IMR-90 (cell line): ENCODE results near the gene ITGA5. TPM values are rescaled to one million over a fixed set of nuclear protein-coding genes. Genes with fewer than 3 reads are reported as not detected.

Experiments used
- polyA plus RNA-seq, 3 experiments: library from polyadenylated mRNA; depleted of rRNA; stranded (reverse); fragments of >200 nt; gene quantifications; 2 replicates each; pipeline ENCODE4 v1.2.3, GENCODE V29; 2012; ENCODE audit warnings: low replicate concordance in 1 of 3
- total RNA-seq: library from RNA; depleted of rRNA; stranded (reverse); fragments of >200 nt; gene quantifications from 2 replicates; pipeline ENCODE4 v1.2.3, GENCODE V29; 2012; rRNA removed

ITGA5 gene
- total and polyA plus RNA-seq, 2 of the 4 experiments (the other 2 are of a cell fraction) = 159 to 259 TPM

Other genes with a start within 250 kb of the ITGA5 start
- gene SMUG1, start 230.3 kb downstream of the ITGA5 start, total RNA-seq = 25.8 and 45.2 TPM in 2 replicates
- gene SMUG1, start 230.3 kb downstream of the ITGA5 start, polyA plus RNA-seq (2012; rRNA removed) = 36.3 and 37.3 TPM in 2 replicates
- gene CBX5, start 139.1 kb downstream of the ITGA5 start, total RNA-seq = 40.9 and 66.9 TPM in 2 replicates
- 15.3 and 18.0 TPM in 2 replicates for gene CBX5, start 139.1 kb downstream of the ITGA5 start, polyA plus RNA-seq (2012; rRNA removed)
- 1,291 and 1,409 TPM in 2 replicates for gene HNRNPA1, start 138.5 kb downstream of the ITGA5 start, total RNA-seq
- 631 and 747 TPM in 2 replicates for gene HNRNPA1, start 138.5 kb downstream of the ITGA5 start, polyA plus RNA-seq (2012; rRNA removed)
- gene NFE2, start 118.3 kb downstream of the ITGA5 start, total RNA-seq = 0.18 and 0.28 TPM in 2 replicates
- gene NFE2, start 118.3 kb downstream of the ITGA5 start, polyA plus RNA-seq (2012; rRNA removed) = 0.17 and 0.32 TPM in 2 replicates
- gene COPZ1, start 94.1 kb downstream of the ITGA5 start, total RNA-seq = 262 and 382 TPM in 2 replicates
- 157 and 187 TPM in 2 replicates for gene COPZ1, start 94.1 kb downstream of the ITGA5 start, polyA plus RNA-seq (2012; rRNA removed)
- not detected in 2 replicates for gene GPR84, start 54.8 kb downstream of the ITGA5 start, total RNA-seq
- not detected in 2 replicates for gene GPR84, start 54.8 kb downstream of the ITGA5 start, polyA plus RNA-seq (2012; rRNA removed)
- gene ZNF385A, start 34.5 kb downstream of the ITGA5 start, total RNA-seq = 0.28 and 0.36 TPM in 2 replicates
- gene ZNF385A, start 34.5 kb downstream of the ITGA5 start, polyA plus RNA-seq (2012; rRNA removed) = 2.5 and 2.9 TPM in 2 replicates
- not detected in 2 replicates for gene GTSF1, start 54.3 kb upstream of the ITGA5 start, total RNA-seq
- not detected in 2 replicates for gene GTSF1, start 54.3 kb upstream of the ITGA5 start, polyA plus RNA-seq (2012; rRNA removed)
- gene NCKAP1L, start 78.5 kb upstream of the ITGA5 start, total RNA-seq = not detected in 2 replicates
- gene NCKAP1L, start 78.5 kb upstream of the ITGA5 start, polyA plus RNA-seq (2012; rRNA removed) = not detected in 2 replicates
- not detected in 2 replicates for gene PDE1B, start 130.3 kb upstream of the ITGA5 start, total RNA-seq
- not detected in 2 replicates for gene PDE1B, start 130.3 kb upstream of the ITGA5 start, polyA plus RNA-seq (2012; rRNA removed)
- not detected in 2 replicates for gene PPP1R1A, start 169.4 kb upstream of the ITGA5 start, total RNA-seq
- not detected in 2 replicates for gene PPP1R1A, start 169.4 kb upstream of the ITGA5 start, polyA plus RNA-seq (2012; rRNA removed)
- not detected in 2 replicates for gene LACRT, start 215.6 kb upstream of the ITGA5 start, total RNA-seq
- not detected in 2 replicates for gene LACRT, start 215.6 kb upstream of the ITGA5 start, polyA plus RNA-seq (2012; rRNA removed)
- not detected in 2 replicates for gene DCD, start 229.1 kb upstream of the ITGA5 start, total RNA-seq
- not detected in 2 replicates for gene DCD, start 229.1 kb upstream of the ITGA5 start, polyA plus RNA-seq (2012; rRNA removed)